Measurements from ENCODE around the gene KCNQ1.

GRCh38 chr11:2573240-2574042, 128.6 kb downstream of the KCNQ1 start:
- no peak for TF ChIP-seq POLR2A (IDR thresholded peaks at IDR 0.05)
- TF ChIP-seq CTCF (IDR thresholded peaks at IDR 0.05) = no peak
- no peak for TF ChIP-seq POLR2AphosphoS5 (IDR thresholded peaks at IDR 0.05)
